Neural cell (in vitro differentiated cells): Measurements from ENCODE around the gene CPEB2. TPM values are rescaled to one million over a fixed set of nuclear protein-coding genes. Genes with fewer than 3 reads are reported as not detected.

Experiments used
- H2AFZ ChIP-seq: fragments of 200-600, 300-800 bp; sonication (generic), shearing (Covaris generic); 2 replicates; pipeline ENCODE4 v1.6.0; 2014; ENCODE audit warnings: low read depth, mild to moderate bottlenecking, antibody characterized with exemption, low read length, moderate library complexity
- H3F3A ChIP-seq: fragments of 200-600 bp; shearing (Covaris generic); 2 replicates; pipeline ENCODE4 v1.6.1; 2016; ENCODE audit warnings: mild to moderate bottlenecking, moderate library complexity, mixed read lengths, antibody characterized with exemption, low read length; ENCODE audit not compliant: insufficient read depth, poor library complexity, severe bottlenecking
- H3K27ac ChIP-seq: fragments of 200-600, 300-800 bp; sonication (generic), shearing (Covaris generic); 2 replicates; pipeline ENCODE4 v1.5.1; 2014; ENCODE audit warnings: mild to moderate bottlenecking, low read length, moderate library complexity
- H3K27me3 ChIP-seq: fragments of 300-800, 200-600 bp; sonication (generic), shearing (Covaris generic); 2 replicates; pipeline ENCODE4 v1.6.0; 2014; ENCODE audit warnings: mild to moderate bottlenecking, low read depth, low read length, moderate library complexity; ENCODE audit not compliant: insufficient read depth
- H3K36me3 ChIP-seq: fragments of 300-800, 200-600 bp; sonication (generic), shearing (Covaris generic); 2 replicates; pipeline ENCODE4 v1.5.1; 2014; ENCODE audit warnings: mild to moderate bottlenecking, antibody characterized with exemption, low read length, moderate library complexity; ENCODE audit not compliant: insufficient read depth
- H3K4me2 ChIP-seq: fragments of 300-800, 200-600 bp; sonication (generic), shearing (Covaris generic); 2 replicates; pipeline ENCODE4 v1.6.0; 2014; ENCODE audit warnings: mild to moderate bottlenecking, low read length
- H3K4me3 ChIP-seq: fragments of 300-800, 200-600 bp; sonication (generic), shearing (Covaris generic); 2 replicates; pipeline ENCODE4 v1.5.1; 2014; ENCODE audit warnings: mild to moderate bottlenecking, low read length, moderate library complexity
- H3K79me2 ChIP-seq: fragments of 200-600 bp; shearing (Covaris generic); replicated peaks from 2 replicates; pipeline ENCODE4 v1.6.0; 2014; ENCODE audit warnings: mild to moderate bottlenecking, low read length, moderate library complexity; ENCODE audit not compliant: insufficient read depth
- H3K9ac ChIP-seq: fragments of 300-800, 200-600 bp; sonication (generic), shearing (Covaris generic); 2 replicates; pipeline ENCODE4 v1.6.1; 2016; ENCODE audit warnings: mild to moderate bottlenecking, low read length, mixed read lengths
- H3K9me2 ChIP-seq: fragments of 200-600 bp; shearing (Covaris generic); 2 replicates; pipeline ENCODE4 v1.6.1; 2016; ENCODE audit warnings: mild to moderate bottlenecking, low read length, mixed read lengths; ENCODE audit not compliant: insufficient read depth
- H3K9me3 ChIP-seq: fragments of 200-600, 300-800 bp; sonication (generic), shearing (Covaris generic); 2 replicates; pipeline ENCODE4 v1.6.1; 2016; ENCODE audit warnings: mild to moderate bottlenecking, mixed run types, low read length, moderate library complexity, mixed read lengths
- H4K20me1 ChIP-seq: fragments of 200-600 bp; shearing (Covaris generic); 2 replicates; pipeline ENCODE4 v1.6.1; 2016; ENCODE audit warnings: mild to moderate bottlenecking, mixed run types; ENCODE audit not compliant: insufficient read depth
- CTCF ChIP-seq: fragments of 450-650 bp; IDR thresholded peaks from 2 replicates; pipeline ENCODE4 v1.5.1; 2014; ENCODE audit warnings: antibody characterized with exemption, mild to moderate bottlenecking, moderate library complexity; ENCODE audit not compliant: poor library complexity, severe bottlenecking
- EZH2 ChIP-seq: fragments of 200-600, 300-800 bp; shearing (Covaris generic), sonication (generic); IDR thresholded peaks from 2 replicates; pipeline ENCODE4 v1.6.1; 2014; ENCODE audit warnings: antibody characterized with exemption, low read length, borderline replicate concordance, mild to moderate bottlenecking; ENCODE audit not compliant: insufficient read depth, poor library complexity, severe bottlenecking
- MXI1 ChIP-seq: fragments of 450-650 bp; conservative IDR thresholded peaks from 2 replicates; pipeline ENCODE4 v1.6.1; 2014; ENCODE audit warnings: antibody characterized with exemption, mild to moderate bottlenecking; ENCODE audit not compliant: poor library complexity, severe bottlenecking
- POLR2AphosphoS5 ChIP-seq: IDR thresholded peaks from 2 replicates; pipeline ENCODE4 v1.6.1; 2012
- RAD21 ChIP-seq: fragments of 450-650 bp; conservative IDR thresholded peaks from 2 replicates; pipeline ENCODE4 v1.6.1; 2014; ENCODE audit warnings: antibody characterized with exemption, mild to moderate bottlenecking, moderate library complexity
- TAF1 ChIP-seq: IDR thresholded peaks from 2 replicates; pipeline ENCODE4 v1.6.1; 2012; ENCODE audit warnings: low read depth
- polyA plus RNA-seq: library from polyadenylated mRNA; depleted of rRNA; stranded (reverse); fragments of >200 nt; gene quantifications from 2 replicates; pipeline ENCODE4 v1.2.3, GENCODE V29; 2014
- TF ChIP-seq, protein P1 (sequence below): IDR thresholded peaks from 2 replicates; pipeline ENCODE4 v1.6.1; 2012; ENCODE audit warnings: borderline replicate concordance

The CPEB2 gene
- polyA plus RNA-seq, 1 donor from 2014 or later: 12.4 TPM

DNA sequence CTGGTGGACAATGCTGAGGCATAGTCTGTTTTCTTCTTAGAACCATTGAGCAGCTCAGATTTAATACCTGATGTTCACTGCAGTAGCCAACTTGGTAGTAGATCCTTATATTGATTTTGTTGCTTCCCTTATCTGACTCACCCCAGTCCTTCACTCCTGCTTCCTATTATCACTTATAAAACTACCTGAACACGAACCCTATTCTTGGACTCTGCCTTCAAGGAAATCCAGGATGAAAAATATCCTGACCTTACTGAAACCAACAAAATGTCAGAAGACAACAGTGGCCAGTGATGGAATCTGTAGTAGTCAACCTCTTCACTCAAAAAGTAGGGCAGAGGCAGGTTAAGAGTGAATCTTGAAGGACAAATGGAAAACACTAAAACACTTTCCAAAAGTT, 98.1 kb downstream of the CPEB2 start:
- Histone ChIP-seq H3K36me3 (no peaks in the 10 kb centered on the region), H4K20me1 (no peaks in the 10 kb centered on the region), H3K27ac (no peak overlapping the region), H3F3A (no peaks in the 10 kb centered on the region), H3K79me2 (no peaks in the 10 kb centered on the region), H2AFZ (no peak overlapping the region), H3K4me2 (no peak overlapping the region), H3K4me3 (no peak overlapping the region), H3K27me3 (no peaks in the 10 kb centered on the region), H3K9ac (no peak overlapping the region), H3K9me3 (no peaks in the 10 kb centered on the region), H3K9me2 (no peaks in the 10 kb centered on the region)
- TF ChIP-seq EZH2 (no peak), MXI1 (no peak), RAD21 (no peak), CTCF (no peak)
- TF ChIP-seq, protein P1, sequence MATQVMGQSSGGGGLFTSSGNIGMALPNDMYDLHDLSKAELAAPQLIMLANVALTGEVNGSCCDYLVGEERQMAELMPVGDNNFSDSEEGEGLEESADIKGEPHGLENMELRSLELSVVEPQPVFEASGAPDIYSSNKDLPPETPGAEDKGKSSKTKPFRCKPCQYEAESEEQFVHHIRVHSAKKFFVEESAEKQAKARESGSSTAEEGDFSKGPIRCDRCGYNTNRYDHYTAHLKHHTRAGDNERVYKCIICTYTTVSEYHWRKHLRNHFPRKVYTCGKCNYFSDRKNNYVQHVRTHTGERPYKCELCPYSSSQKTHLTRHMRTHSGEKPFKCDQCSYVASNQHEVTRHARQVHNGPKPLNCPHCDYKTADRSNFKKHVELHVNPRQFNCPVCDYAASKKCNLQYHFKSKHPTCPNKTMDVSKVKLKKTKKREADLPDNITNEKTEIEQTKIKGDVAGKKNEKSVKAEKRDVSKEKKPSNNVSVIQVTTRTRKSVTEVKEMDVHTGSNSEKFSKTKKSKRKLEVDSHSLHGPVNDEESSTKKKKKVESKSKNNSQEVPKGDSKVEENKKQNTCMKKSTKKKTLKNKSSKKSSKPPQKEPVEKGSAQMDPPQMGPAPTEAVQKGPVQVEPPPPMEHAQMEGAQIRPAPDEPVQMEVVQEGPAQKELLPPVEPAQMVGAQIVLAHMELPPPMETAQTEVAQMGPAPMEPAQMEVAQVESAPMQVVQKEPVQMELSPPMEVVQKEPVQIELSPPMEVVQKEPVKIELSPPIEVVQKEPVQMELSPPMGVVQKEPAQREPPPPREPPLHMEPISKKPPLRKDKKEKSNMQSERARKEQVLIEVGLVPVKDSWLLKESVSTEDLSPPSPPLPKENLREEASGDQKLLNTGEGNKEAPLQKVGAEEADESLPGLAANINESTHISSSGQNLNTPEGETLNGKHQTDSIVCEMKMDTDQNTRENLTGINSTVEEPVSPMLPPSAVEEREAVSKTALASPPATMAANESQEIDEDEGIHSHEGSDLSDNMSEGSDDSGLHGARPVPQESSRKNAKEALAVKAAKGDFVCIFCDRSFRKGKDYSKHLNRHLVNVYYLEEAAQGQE: no peak

DNA sequence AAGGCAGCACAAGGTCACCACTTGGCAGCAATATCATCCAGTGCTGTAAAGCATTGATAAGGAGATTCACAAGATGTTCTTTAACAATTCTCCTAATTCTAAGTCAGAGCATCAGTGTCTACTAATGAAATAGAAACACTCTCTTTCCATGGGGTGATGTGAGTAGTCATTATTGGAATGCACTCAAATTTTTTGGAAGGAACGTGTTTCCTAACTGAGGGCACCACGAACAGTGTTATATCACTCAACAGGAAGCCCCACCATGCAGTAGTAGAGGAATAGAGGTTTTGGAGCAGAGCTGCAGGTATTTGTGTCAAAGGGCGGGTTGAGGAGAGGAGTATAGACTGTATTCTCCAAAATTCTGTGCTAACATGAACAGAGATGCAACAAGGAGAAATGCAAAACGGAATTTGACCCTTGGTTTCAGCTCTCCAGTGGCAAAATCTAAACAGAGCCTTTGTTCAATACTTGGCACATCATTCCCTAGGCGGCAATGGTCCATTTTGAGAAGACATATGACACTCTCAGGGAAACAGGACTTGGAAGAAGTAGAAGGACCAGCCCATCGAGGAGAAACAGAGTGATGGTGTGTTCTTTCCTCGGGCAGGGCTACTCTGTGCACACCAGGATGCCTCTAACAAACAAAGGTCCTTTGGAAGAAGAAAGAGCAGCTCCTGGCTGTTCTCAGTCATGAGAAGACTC, 98.9 kb downstream of the CPEB2 start:
- no peaks in the 10 kb centered on the region for H3K79me2 ChIP-seq
- H3K36me3 ChIP-seq: no peaks in the 10 kb centered on the region
- H4K20me1 ChIP-seq: no peaks in the 10 kb centered on the region
- TF ChIP-seq EZH2 (no peak), TAF1 (no peak)
- H3K4me2 ChIP-seq: no peak overlapping the region
- H3K4me3 ChIP-seq: no peak overlapping the region
- no peaks in the 10 kb centered on the region for H3F3A ChIP-seq
- no peak overlapping the region for H3K27ac ChIP-seq
- no peak overlapping the region for H2AFZ ChIP-seq
- H3K27me3 ChIP-seq: no peaks in the 10 kb centered on the region
- H3K9ac ChIP-seq: no peak overlapping the region
- no peaks in the 10 kb centered on the region for H3K9me2 ChIP-seq
- H3K9me3 ChIP-seq: no peaks in the 10 kb centered on the region

DNA sequence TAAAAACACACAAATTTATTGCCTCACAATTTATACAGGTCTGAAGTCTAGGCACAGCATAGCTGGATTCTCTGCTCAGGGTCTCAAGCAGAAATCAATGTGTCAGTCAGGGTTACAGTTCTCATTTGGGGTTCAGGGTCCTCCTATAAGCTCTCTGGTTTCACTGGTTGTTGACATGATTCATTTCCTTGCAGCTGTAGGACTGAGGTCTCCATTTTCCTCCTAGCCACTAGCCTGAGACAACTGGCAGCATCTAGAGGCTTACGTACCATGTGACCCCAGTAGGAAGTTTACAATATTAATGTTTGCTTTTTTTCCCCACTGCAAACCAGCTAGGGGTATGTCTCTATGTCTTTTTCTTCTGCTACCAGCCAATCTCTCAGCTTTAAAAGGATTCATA, 102.5 kb downstream of the CPEB2 start:
- Histone ChIP-seq H4K20me1 (no peaks in the 10 kb centered on the region), H3K36me3 (no peaks in the 10 kb centered on the region), H3K9me2 (no peaks in the 10 kb centered on the region), H3K27ac (no peak overlapping the region), H3K4me3 (no peak overlapping the region), H3K27me3 (no peaks in the 10 kb centered on the region), H2AFZ (no peak overlapping the region), H3K9ac (no peak overlapping the region), H3K4me2 (no peak overlapping the region), H3F3A (no peaks in the 10 kb centered on the region), H3K79me2 (no peaks in the 10 kb centered on the region), H3K9me3 (no peaks in the 10 kb centered on the region)
- TF ChIP-seq RAD21: no peak
- no peak for TF ChIP-seq TAF1
- TF ChIP-seq MXI1: no peak
- TF ChIP-seq POLR2AphosphoS5: no peak
- TF ChIP-seq, protein P1: no peak
- TF ChIP-seq EZH2: no peak
